Ishikawa (cell line): Measurements from ENCODE around the gene LDB3.

Source experiments
- CEBPB ChIP-seq: IDR thresholded peaks from 2 replicates; pipeline ENCODE4 v1.6.1; 2012
- CREB1 ChIP-seq: IDR thresholded peaks from 2 replicates; pipeline ENCODE4 v1.6.1; 2012; ENCODE audit warnings: low read depth
- EGR1 ChIP-seq: IDR thresholded peaks from 2 replicates; pipeline ENCODE4 v1.6.1; 2012
- EP300 ChIP-seq: IDR thresholded peaks from 2 replicates; pipeline ENCODE4 v1.6.1; 2012; ENCODE audit warnings: borderline replicate concordance
- FOXM1 ChIP-seq: IDR thresholded peaks from 2 replicates; pipeline ENCODE4 v1.6.1; 2012; ENCODE audit warnings: low read depth, borderline replicate concordance
- NFIC ChIP-seq: IDR thresholded peaks from 2 replicates; pipeline ENCODE4 v1.6.1; 2012
- RAD21 ChIP-seq: IDR thresholded peaks from 2 replicates; pipeline ENCODE4 v1.6.1; 2012; ENCODE audit warnings: low read depth
- TAF1 ChIP-seq: IDR thresholded peaks from 2 replicates; pipeline ENCODE4 v1.6.1; 2012; ENCODE audit warnings: low read depth, mild to moderate bottlenecking
- TCF12 ChIP-seq: IDR thresholded peaks from 2 replicates; pipeline ENCODE4 v1.6.1; 2012; ENCODE audit warnings: low read depth
- TEAD4 ChIP-seq: IDR thresholded peaks from 2 replicates; pipeline ENCODE4 v1.6.1; 2012
- YY1 ChIP-seq: IDR thresholded peaks from 2 replicates; pipeline ENCODE4 v1.6.1; 2012; ENCODE audit warnings: low read depth
- ZBTB7A ChIP-seq: IDR thresholded peaks from 2 replicates; pipeline ENCODE4 v1.6.1; 2012; ENCODE audit warnings: low read depth
- TF ChIP-seq, protein P1 (sequence below): IDR thresholded peaks from 2 replicates; pipeline ENCODE4 v1.6.1; 2012
- TF ChIP-seq, protein P2 (sequence below): IDR thresholded peaks from 2 replicates; pipeline ENCODE4 v1.6.1; 2012
- TF ChIP-seq, protein P3 (sequence below): IDR thresholded peaks from 2 replicates; pipeline ENCODE4 v1.6.1; 2012; ENCODE audit warnings: low read depth, mild to moderate bottlenecking

The LDB3 gene

DNA sequence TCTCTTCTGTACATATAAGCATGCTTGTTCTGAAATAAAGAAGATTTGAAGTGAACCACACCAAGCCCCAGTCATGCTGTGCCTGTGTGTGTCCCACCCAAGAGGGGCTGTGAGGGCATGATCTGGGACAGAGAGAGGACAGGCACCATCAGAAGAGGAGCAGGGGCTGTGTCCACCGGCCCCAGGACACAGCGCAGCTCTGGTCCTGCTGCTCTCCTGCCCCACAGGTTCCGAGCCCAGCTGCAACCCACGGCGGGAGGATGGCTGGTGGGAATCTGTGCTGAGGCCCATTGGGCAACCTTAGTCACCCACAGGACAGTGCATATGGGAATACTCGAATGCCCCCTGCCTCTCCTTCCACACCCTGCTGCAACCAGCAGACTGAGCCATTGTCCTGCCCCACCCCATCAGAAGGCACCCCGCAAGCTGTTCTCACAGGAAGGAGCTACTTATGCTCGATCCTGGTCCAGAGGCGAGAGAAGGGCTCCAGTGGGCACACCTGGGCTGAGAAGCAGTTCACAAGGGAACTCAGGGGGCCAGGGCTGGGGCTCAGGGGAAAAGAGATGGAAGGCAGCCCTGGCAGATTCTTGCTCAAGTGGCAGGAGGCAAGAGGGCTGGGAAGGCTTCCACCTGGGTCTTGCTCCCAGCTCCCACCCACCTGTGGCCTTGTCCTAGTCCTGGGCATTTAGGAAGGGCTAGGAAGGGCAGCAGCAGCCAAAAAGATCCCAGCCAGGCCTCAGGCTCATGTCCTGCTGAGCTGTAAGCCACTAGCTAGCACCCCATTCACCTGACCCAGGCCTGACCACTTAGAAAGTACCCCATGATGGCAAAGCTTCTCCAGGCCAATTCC, 31.9 kb downstream of the LDB3 start:
- TF ChIP-seq TAF1 (no peak), YY1 (no peak), EGR1 (no peak), EP300 (no peak), NFIC (no peak), FOXM1 (no peak), CEBPB (no peak), TEAD4 (no peak), CREB1 (no peak), ZBTB7A (no peak), RAD21 (no peak), TCF12 (no peak)
- TF ChIP-seq, protein P1, sequence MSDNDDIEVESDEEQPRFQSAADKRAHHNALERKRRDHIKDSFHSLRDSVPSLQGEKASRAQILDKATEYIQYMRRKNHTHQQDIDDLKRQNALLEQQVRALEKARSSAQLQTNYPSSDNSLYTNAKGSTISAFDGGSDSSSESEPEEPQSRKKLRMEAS: no peak
- TF ChIP-seq, protein P2, sequence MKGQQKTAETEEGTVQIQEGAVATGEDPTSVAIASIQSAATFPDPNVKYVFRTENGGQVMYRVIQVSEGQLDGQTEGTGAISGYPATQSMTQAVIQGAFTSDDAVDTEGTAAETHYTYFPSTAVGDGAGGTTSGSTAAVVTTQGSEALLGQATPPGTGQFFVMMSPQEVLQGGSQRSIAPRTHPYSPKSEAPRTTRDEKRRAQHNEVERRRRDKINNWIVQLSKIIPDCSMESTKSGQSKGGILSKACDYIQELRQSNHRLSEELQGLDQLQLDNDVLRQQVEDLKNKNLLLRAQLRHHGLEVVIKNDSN: no peak
- TF ChIP-seq, protein P3, sequence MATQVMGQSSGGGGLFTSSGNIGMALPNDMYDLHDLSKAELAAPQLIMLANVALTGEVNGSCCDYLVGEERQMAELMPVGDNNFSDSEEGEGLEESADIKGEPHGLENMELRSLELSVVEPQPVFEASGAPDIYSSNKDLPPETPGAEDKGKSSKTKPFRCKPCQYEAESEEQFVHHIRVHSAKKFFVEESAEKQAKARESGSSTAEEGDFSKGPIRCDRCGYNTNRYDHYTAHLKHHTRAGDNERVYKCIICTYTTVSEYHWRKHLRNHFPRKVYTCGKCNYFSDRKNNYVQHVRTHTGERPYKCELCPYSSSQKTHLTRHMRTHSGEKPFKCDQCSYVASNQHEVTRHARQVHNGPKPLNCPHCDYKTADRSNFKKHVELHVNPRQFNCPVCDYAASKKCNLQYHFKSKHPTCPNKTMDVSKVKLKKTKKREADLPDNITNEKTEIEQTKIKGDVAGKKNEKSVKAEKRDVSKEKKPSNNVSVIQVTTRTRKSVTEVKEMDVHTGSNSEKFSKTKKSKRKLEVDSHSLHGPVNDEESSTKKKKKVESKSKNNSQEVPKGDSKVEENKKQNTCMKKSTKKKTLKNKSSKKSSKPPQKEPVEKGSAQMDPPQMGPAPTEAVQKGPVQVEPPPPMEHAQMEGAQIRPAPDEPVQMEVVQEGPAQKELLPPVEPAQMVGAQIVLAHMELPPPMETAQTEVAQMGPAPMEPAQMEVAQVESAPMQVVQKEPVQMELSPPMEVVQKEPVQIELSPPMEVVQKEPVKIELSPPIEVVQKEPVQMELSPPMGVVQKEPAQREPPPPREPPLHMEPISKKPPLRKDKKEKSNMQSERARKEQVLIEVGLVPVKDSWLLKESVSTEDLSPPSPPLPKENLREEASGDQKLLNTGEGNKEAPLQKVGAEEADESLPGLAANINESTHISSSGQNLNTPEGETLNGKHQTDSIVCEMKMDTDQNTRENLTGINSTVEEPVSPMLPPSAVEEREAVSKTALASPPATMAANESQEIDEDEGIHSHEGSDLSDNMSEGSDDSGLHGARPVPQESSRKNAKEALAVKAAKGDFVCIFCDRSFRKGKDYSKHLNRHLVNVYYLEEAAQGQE: no peak

DNA sequence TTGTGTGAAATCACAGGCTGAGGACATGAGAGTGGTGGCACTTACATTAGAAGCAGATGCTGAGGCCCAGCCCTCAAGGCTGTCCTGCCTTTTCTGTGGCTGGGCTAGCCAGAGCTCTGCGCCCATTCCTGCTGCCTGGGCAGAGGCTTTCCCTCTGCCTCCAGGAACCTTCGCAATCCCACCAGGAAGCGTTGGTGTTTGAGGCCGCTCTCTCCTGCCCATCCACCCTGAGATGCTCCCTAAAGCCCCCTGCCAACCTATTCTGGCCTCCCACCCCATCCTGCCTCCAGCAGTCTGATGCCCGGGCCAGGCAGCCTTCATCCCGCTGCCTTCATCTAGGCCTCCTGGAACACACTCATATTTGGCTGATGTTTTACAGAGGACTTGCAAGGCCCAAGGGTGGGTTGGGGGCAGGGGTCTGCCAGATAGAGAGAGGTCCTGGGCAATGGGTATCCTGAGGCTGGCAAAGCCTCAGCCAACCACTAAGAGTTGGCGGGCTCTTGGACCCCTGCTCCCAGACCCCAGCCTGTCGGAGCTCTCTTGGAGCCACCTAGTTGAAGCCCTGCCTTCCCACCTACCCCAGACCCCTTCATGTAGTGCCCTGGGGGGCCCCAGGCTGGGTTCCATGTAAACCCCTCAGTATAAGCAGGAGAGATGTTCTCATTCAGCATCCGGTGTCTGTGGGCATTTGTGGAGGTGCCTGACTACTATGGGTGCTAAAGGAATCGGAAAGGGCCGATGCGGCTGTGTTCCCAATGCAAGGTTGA, 32.7 kb downstream of the LDB3 start:
- TF ChIP-seq YY1 (no peak), EGR1 (no peak)
- TF ChIP-seq, protein P3: no peak
- TF ChIP-seq, protein P1: no peak

DNA sequence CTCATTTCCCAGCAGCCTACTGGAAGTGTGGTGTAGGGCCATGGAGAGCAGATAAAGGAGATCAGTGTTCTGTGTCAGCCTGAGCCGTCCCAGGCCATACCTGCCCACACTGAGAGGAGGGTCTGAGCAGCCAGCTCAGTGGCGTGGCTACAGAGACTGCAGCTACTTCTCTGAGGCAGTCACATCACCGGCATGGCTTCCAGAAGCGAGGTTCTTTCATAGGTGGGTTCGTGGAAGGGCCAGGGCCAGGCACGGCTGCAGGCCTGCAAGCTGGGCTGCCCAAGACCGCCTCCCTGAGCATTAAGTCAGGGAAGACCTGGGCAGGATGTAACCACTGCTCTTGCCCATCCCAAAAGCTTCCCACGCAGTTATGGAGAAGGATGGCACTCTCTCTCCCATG, 34.9 kb downstream of the LDB3 start:
- TF ChIP-seq, protein P1: no peak

DNA sequence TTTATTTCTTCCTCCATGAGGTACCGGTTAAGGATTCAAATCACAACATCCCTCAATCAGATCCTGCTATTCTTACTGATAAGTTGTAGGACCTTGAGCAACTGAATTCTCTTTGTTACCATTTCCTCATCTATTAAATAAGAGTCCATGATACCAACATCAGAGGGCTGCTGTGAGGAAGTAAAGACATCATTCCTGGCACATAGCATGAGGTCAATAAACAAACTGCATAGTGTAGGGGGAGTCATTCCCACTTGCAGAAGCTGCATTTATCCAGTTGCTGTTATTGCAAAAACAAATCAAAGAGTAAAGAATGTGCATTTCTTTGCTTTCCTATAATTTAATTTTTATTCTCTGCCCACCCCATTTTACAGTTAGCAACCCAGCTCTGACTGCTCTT, 36.8 kb downstream of the LDB3 start:
- TF ChIP-seq TCF12: no peak
- no peak for TF ChIP-seq NFIC
- TF ChIP-seq, protein P1: no peak
- TF ChIP-seq YY1: no peak
- TF ChIP-seq, protein P3: no peak
- TF ChIP-seq EGR1: no peak
- TF ChIP-seq EP300: no peak
- TF ChIP-seq FOXM1: no peak
- TF ChIP-seq, protein P2: no peak
